Neural cell (in vitro differentiated cells): ENCODE data around the gene ANAPC10. TPM values are rescaled to one million over a fixed set of nuclear protein-coding genes. Genes with fewer than 3 reads are reported as not detected.

Experiments used
- H2AFZ ChIP-seq: fragments of 200-600, 300-800 bp; sonication (generic), shearing (Covaris generic); 2 replicates; pipeline ENCODE4 v1.6.0; 2014; ENCODE audit warnings: low read depth, mild to moderate bottlenecking, antibody characterized with exemption, low read length, moderate library complexity
- H3F3A ChIP-seq: fragments of 200-600 bp; shearing (Covaris generic); 2 replicates; pipeline ENCODE4 v1.6.1; 2016; ENCODE audit warnings: mild to moderate bottlenecking, moderate library complexity, mixed read lengths, antibody characterized with exemption, low read length; ENCODE audit not compliant: insufficient read depth, poor library complexity, severe bottlenecking
- H3K27ac ChIP-seq: fragments of 200-600, 300-800 bp; sonication (generic), shearing (Covaris generic); 2 replicates; pipeline ENCODE4 v1.5.1; 2014; ENCODE audit warnings: mild to moderate bottlenecking, low read length, moderate library complexity
- H3K27me3 ChIP-seq: fragments of 300-800, 200-600 bp; sonication (generic), shearing (Covaris generic); 2 replicates; pipeline ENCODE4 v1.6.0; 2014; ENCODE audit warnings: mild to moderate bottlenecking, low read depth, low read length, moderate library complexity; ENCODE audit not compliant: insufficient read depth
- H3K36me3 ChIP-seq: fragments of 300-800, 200-600 bp; sonication (generic), shearing (Covaris generic); 2 replicates; pipeline ENCODE4 v1.5.1; 2014; ENCODE audit warnings: mild to moderate bottlenecking, antibody characterized with exemption, low read length, moderate library complexity; ENCODE audit not compliant: insufficient read depth
- H3K4me2 ChIP-seq: fragments of 300-800, 200-600 bp; sonication (generic), shearing (Covaris generic); 2 replicates; pipeline ENCODE4 v1.6.0; 2014; ENCODE audit warnings: mild to moderate bottlenecking, low read length
- H3K4me3 ChIP-seq: fragments of 300-800, 200-600 bp; sonication (generic), shearing (Covaris generic); 2 replicates; pipeline ENCODE4 v1.5.1; 2014; ENCODE audit warnings: mild to moderate bottlenecking, low read length, moderate library complexity
- H3K79me2 ChIP-seq: fragments of 200-600 bp; shearing (Covaris generic); replicated peaks from 2 replicates; pipeline ENCODE4 v1.6.0; 2014; ENCODE audit warnings: mild to moderate bottlenecking, low read length, moderate library complexity; ENCODE audit not compliant: insufficient read depth
- H3K9ac ChIP-seq: fragments of 300-800, 200-600 bp; sonication (generic), shearing (Covaris generic); 2 replicates; pipeline ENCODE4 v1.6.1; 2016; ENCODE audit warnings: mild to moderate bottlenecking, low read length, mixed read lengths
- H3K9me2 ChIP-seq: fragments of 200-600 bp; shearing (Covaris generic); 2 replicates; pipeline ENCODE4 v1.6.1; 2016; ENCODE audit warnings: mild to moderate bottlenecking, low read length, mixed read lengths; ENCODE audit not compliant: insufficient read depth
- H3K9me3 ChIP-seq: fragments of 200-600, 300-800 bp; sonication (generic), shearing (Covaris generic); 2 replicates; pipeline ENCODE4 v1.6.1; 2016; ENCODE audit warnings: mild to moderate bottlenecking, mixed run types, low read length, moderate library complexity, mixed read lengths
- H4K20me1 ChIP-seq: fragments of 200-600 bp; shearing (Covaris generic); 2 replicates; pipeline ENCODE4 v1.6.1; 2016; ENCODE audit warnings: mild to moderate bottlenecking, mixed run types; ENCODE audit not compliant: insufficient read depth
- EP300 ChIP-seq: fragments of 450-650 bp; conservative IDR thresholded peaks from 2 replicates; pipeline ENCODE4 v1.6.1; 2014; ENCODE audit warnings: antibody characterized with exemption, mild to moderate bottlenecking, moderate library complexity; ENCODE audit not compliant: poor library complexity, severe bottlenecking
- EZH2 ChIP-seq: fragments of 200-600, 300-800 bp; shearing (Covaris generic), sonication (generic); IDR thresholded peaks from 2 replicates; pipeline ENCODE4 v1.6.1; 2014; ENCODE audit warnings: antibody characterized with exemption, low read length, borderline replicate concordance, mild to moderate bottlenecking; ENCODE audit not compliant: insufficient read depth, poor library complexity, severe bottlenecking
- MXI1 ChIP-seq: fragments of 450-650 bp; conservative IDR thresholded peaks from 2 replicates; pipeline ENCODE4 v1.6.1; 2014; ENCODE audit warnings: antibody characterized with exemption, mild to moderate bottlenecking; ENCODE audit not compliant: poor library complexity, severe bottlenecking
- POLR2AphosphoS5 ChIP-seq: IDR thresholded peaks from 2 replicates; pipeline ENCODE4 v1.6.1; 2012
- RAD21 ChIP-seq: fragments of 450-650 bp; conservative IDR thresholded peaks from 2 replicates; pipeline ENCODE4 v1.6.1; 2014; ENCODE audit warnings: antibody characterized with exemption, mild to moderate bottlenecking, moderate library complexity
- SMC3 ChIP-seq: fragments of 450-650 bp; conservative IDR thresholded peaks from 2 replicates; pipeline ENCODE4 v1.6.1; 2014; ENCODE audit warnings: antibody characterized with exemption, mild to moderate bottlenecking, moderate library complexity; ENCODE audit not compliant: poor library complexity
- TAF1 ChIP-seq: IDR thresholded peaks from 2 replicates; pipeline ENCODE4 v1.6.1; 2012; ENCODE audit warnings: low read depth
- polyA plus RNA-seq: library from polyadenylated mRNA; depleted of rRNA; stranded (reverse); fragments of >200 nt; gene quantifications from 2 replicates; pipeline ENCODE4 v1.2.3, GENCODE V29; 2014
- TF ChIP-seq, protein P1 (sequence below): IDR thresholded peaks from 2 replicates; pipeline ENCODE4 v1.6.1; 2012; ENCODE audit warnings: borderline replicate concordance
- TF ChIP-seq, protein P2 (sequence below): fragments of 450-650 bp; IDR thresholded peaks from 2 replicates; pipeline ENCODE4 v1.5.1; 2014; ENCODE audit warnings: antibody characterized with exemption, mild to moderate bottlenecking, moderate library complexity; ENCODE audit not compliant: poor library complexity, severe bottlenecking

ANAPC10 gene
- polyA plus RNA-seq, 1 donor from 2014 or later: 37.7 TPM

DNA sequence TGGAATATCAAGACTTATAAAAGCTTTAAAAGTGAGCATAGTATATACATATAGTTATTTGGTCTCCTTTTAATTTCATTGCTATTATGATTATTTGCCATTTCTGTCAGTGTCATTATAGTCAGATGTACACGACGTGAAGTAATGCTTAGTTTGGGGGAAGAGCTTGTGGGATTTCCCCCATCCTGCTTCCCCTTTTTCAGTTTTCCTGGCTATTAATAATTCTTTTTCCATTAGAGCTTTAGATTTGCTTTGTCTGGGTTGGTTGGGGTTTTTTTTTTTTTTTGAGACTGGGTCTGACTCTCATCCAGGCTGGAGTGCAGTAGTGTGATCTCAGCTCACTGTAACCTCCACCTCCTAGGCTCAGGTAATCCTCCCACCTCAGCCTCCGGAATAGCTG lies 5.5 kb upstream of the ANAPC10 start:
- Histone ChIP-seq H3K27me3 (no peaks in the 10 kb centered on the region), H3K79me2 (peaks cover 50% of the 10 kb centered on the region), H3K9me3 (no peaks in the 10 kb centered on the region), H3K9me2 (no peaks in the 10 kb centered on the region), H3K27ac (no peak overlapping the region), H4K20me1 (no peaks in the 10 kb centered on the region), H3K4me3 (no peak overlapping the region), H3K9ac (no peak overlapping the region), H3K36me3 (peaks cover 4% of the 10 kb centered on the region), H2AFZ (no peak overlapping the region), H3K4me2 (no peak overlapping the region), H3F3A (no peaks in the 10 kb centered on the region)
- TF ChIP-seq POLR2AphosphoS5 (no peak), EP300 (no peak), EZH2 (no peak), RAD21 (no peak)
- TF ChIP-seq, protein P1, sequence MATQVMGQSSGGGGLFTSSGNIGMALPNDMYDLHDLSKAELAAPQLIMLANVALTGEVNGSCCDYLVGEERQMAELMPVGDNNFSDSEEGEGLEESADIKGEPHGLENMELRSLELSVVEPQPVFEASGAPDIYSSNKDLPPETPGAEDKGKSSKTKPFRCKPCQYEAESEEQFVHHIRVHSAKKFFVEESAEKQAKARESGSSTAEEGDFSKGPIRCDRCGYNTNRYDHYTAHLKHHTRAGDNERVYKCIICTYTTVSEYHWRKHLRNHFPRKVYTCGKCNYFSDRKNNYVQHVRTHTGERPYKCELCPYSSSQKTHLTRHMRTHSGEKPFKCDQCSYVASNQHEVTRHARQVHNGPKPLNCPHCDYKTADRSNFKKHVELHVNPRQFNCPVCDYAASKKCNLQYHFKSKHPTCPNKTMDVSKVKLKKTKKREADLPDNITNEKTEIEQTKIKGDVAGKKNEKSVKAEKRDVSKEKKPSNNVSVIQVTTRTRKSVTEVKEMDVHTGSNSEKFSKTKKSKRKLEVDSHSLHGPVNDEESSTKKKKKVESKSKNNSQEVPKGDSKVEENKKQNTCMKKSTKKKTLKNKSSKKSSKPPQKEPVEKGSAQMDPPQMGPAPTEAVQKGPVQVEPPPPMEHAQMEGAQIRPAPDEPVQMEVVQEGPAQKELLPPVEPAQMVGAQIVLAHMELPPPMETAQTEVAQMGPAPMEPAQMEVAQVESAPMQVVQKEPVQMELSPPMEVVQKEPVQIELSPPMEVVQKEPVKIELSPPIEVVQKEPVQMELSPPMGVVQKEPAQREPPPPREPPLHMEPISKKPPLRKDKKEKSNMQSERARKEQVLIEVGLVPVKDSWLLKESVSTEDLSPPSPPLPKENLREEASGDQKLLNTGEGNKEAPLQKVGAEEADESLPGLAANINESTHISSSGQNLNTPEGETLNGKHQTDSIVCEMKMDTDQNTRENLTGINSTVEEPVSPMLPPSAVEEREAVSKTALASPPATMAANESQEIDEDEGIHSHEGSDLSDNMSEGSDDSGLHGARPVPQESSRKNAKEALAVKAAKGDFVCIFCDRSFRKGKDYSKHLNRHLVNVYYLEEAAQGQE: no peak
- TF ChIP-seq, protein P2, sequence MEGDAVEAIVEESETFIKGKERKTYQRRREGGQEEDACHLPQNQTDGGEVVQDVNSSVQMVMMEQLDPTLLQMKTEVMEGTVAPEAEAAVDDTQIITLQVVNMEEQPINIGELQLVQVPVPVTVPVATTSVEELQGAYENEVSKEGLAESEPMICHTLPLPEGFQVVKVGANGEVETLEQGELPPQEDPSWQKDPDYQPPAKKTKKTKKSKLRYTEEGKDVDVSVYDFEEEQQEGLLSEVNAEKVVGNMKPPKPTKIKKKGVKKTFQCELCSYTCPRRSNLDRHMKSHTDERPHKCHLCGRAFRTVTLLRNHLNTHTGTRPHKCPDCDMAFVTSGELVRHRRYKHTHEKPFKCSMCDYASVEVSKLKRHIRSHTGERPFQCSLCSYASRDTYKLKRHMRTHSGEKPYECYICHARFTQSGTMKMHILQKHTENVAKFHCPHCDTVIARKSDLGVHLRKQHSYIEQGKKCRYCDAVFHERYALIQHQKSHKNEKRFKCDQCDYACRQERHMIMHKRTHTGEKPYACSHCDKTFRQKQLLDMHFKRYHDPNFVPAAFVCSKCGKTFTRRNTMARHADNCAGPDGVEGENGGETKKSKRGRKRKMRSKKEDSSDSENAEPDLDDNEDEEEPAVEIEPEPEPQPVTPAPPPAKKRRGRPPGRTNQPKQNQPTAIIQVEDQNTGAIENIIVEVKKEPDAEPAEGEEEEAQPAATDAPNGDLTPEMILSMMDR: no peak

DNA sequence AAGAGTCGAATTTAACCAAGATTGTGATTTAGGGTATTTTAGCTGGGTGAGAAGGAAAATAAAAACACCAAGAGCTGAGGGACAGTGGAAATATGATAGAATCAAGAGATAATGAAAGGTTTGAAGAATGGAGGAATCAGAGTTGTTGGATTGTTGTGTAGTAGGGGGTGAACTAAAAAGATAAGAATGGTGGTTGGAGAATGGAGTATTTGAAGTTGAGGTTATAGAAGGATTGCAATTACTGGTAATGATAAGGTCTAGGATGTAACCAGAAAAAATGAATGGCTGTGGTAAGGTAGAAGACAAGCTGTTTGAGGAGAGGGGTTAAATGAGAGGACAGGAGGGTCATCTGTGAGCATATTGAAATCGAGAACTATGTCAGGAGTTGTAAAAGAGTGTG lies 4.6 kb upstream of the ANAPC10 start:
- no peak overlapping the region for H3K27ac ChIP-seq
- TF ChIP-seq TAF1: no peak
- H3K79me2 ChIP-seq: peaks cover 51% of the 10 kb centered on the region
- H3K9me2 ChIP-seq: no peaks in the 10 kb centered on the region
- H3K27me3 ChIP-seq: no peaks in the 10 kb centered on the region
- no peak overlapping the region for H3K9ac ChIP-seq
- H3K36me3 ChIP-seq: no peaks in the 10 kb centered on the region
- H3F3A ChIP-seq: peaks cover 3% of the 10 kb centered on the region
- no peak overlapping the region for H2AFZ ChIP-seq
- no peak overlapping the region for H3K4me2 ChIP-seq
- H3K9me3 ChIP-seq: no peaks in the 10 kb centered on the region
- H4K20me1 ChIP-seq: no peaks in the 10 kb centered on the region
- H3K4me3 ChIP-seq: no peak overlapping the region

DNA sequence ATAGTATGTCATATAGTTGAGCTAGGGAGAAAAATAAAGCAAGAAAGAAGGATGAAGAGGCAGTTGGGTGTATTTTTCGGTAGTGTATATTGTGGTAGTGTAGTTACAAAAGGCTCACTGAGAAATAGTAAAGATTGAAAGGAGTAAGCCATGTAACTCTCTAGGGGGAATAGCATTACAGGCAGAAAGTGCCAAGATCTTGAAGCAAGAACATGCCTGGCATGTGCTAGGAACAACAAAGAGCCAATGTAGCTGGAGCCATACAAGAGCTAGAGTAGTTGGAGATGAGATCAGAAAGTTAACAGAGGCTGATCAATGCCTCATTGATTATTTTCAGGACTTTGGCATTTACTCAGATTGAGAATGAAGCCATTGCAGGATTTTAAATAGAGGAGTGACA lies 3.1 kb upstream of the ANAPC10 start:
- no peak overlapping the region for H3K4me2 ChIP-seq
- no peaks in the 10 kb centered on the region for H3K9me2 ChIP-seq
- H3F3A ChIP-seq: peaks cover 6% of the 10 kb centered on the region
- no peak overlapping the region for H3K27ac ChIP-seq
- H2AFZ ChIP-seq: no peak overlapping the region
- no peak overlapping the region for H3K9ac ChIP-seq
- H3K27me3 ChIP-seq: no peaks in the 10 kb centered on the region
- H4K20me1 ChIP-seq: no peaks in the 10 kb centered on the region
- H3K9me3 ChIP-seq: no peaks in the 10 kb centered on the region
- no peaks in the 10 kb centered on the region for H3K36me3 ChIP-seq
- H3K4me3 ChIP-seq: peak overlapping the region; percentile 27
- no peak for TF ChIP-seq MXI1
- TF ChIP-seq POLR2AphosphoS5: no peak
- TF ChIP-seq, protein P1: no peak
- no peak for TF ChIP-seq RAD21
- no peak for TF ChIP-seq SMC3
- TF ChIP-seq TAF1: no peak
- TF ChIP-seq, protein P2: no peak
- no peak for TF ChIP-seq EP300
- no peak for TF ChIP-seq EZH2
- H3K79me2 ChIP-seq: peaks cover 66% of the 10 kb centered on the region
